OCI-LY7 (cell line): ENCODE results near the gene RNF215. TPM values are rescaled to one million over a fixed set of nuclear protein-coding genes. Genes with fewer than 3 reads are reported as not detected.
"Not testable (repeated sequence)": the region's sequence is repeated elsewhere in the genome, so short reads cannot be mapped to it uniquely, and the experiment has no call there.

Experiments used
- BruUV-seq: library from RNA; stranded (reverse); fragments of 400-500 nt; replicated peaks from 2 replicates; lab custom pipeline; 2021; lab: Mats Ljungman, UMichigan
- CTCF ChIA-PET: fragments of 300-600 bp; sonication (Branson Sonifier 250); formaldehyde crosslinking; loops from one replicate; lab custom pipeline; 2022; ENCODE audit warnings: antibody characterized with exemption; ENCODE audit not compliant: unreplicated experiment; lab: Charles Lee
- POLR2A ChIA-PET: fragments of 300-600 bp; sonication (Branson Sonifier 250); formaldehyde crosslinking; loops from one replicate; lab custom pipeline; 2022; ENCODE audit warnings: antibody characterized with exemption; lab: Charles Lee
- DNase-seq: peaks from one replicate; pipeline ENCODE4 v3.0.0-alpha.2; 2015; ENCODE audit warnings: low spot score
- H2AFZ ChIP-seq: fragments of 200-600 bp; sonication (generic), shearing (Covaris generic); 2 replicates; pipeline ENCODE4 v1.6.1; 2014; ENCODE audit warnings: mild to moderate bottlenecking, antibody characterized with exemption, low read length, moderate library complexity
- H3K27ac ChIP-seq: fragments of 200-600 bp; sonication (generic); 2 replicates; pipeline ENCODE4 v1.5.1; 2014; ENCODE audit warnings: mixed run types, low read depth, mild to moderate bottlenecking, moderate library complexity, low read length, inconsistent platforms; ENCODE audit not compliant: poor library complexity, severe bottlenecking
- H3K36me3 ChIP-seq: fragments of 200-600 bp; sonication (generic); 2 replicates; pipeline ENCODE4 v1.6.1; 2014; ENCODE audit warnings: mild to moderate bottlenecking, antibody characterized with exemption, low read length, moderate library complexity, mixed read lengths; ENCODE audit not compliant: insufficient read depth
- H3K4me1 ChIP-seq: fragments of 200-600 bp; sonication (generic); 2 replicates; pipeline ENCODE4 v1.5.1; 2014; ENCODE audit warnings: mild to moderate bottlenecking, low read length; ENCODE audit not compliant: insufficient read depth, poor library complexity, severe bottlenecking
- H3K4me2 ChIP-seq: fragments of 200-600 bp; sonication (generic); 2 replicates; pipeline ENCODE4 v1.6.1; 2014; ENCODE audit warnings: mild to moderate bottlenecking, low read length
- H3K4me3 ChIP-seq: fragments of 200-600 bp; sonication (generic); 2 replicates; pipeline ENCODE4 v1.5.1; 2014; ENCODE audit warnings: mild to moderate bottlenecking, low read depth, low read length; ENCODE audit not compliant: poor library complexity, severe bottlenecking
- H3K79me2 ChIP-seq: fragments of 200-600 bp; sonication (generic); 2 replicates; pipeline ENCODE4 v1.6.1; 2016; ENCODE audit warnings: low read depth, mild to moderate bottlenecking, low read length, moderate library complexity, mixed read lengths; ENCODE audit not compliant: insufficient read depth
- H3K9me2 ChIP-seq: fragments of 200-600 bp; sonication (generic); 2 replicates; pipeline ENCODE4 v1.6.1; 2016; ENCODE audit warnings: mild to moderate bottlenecking, low read length, mixed read lengths; ENCODE audit not compliant: insufficient read depth
- H3K9me3 ChIP-seq: fragments of 200-600 bp; sonication (generic); 2 replicates; pipeline ENCODE4 v1.6.1; 2014; ENCODE audit warnings: mild to moderate bottlenecking, mixed run types, low read length, mixed read lengths
- H4K20me1 ChIP-seq: fragments of 200-600 bp; sonication (generic); 2 replicates; pipeline ENCODE4 v1.6.1; 2014; ENCODE audit warnings: mild to moderate bottlenecking, antibody characterized with exemption, low read length, moderate library complexity, mixed read lengths; ENCODE audit not compliant: insufficient read depth
- EZH2phosphoT487 ChIP-seq: fragments of 200-600 bp; sonication (generic); IDR thresholded peaks from 2 replicates; pipeline ENCODE4 v1.6.1; 2018; ENCODE audit warnings: low read depth, borderline replicate concordance, mild to moderate bottlenecking, mixed run types, antibody characterized with exemption, low read length, moderate library complexity, mixed read lengths
- intact Hi-C: fragments of 100-400 bp; cut with micrococcal nuclease; formaldehyde crosslinking; loops from one replicate; pipeline ENCODE4 v1.10.0; 2022; ENCODE audit not compliant: unreplicated experiment
- total RNA-seq, 2 experiments: library from RNA; depleted of rRNA in 1 of 2; stranded (reverse); fragments of >200 nt in 1 of 2; shearing (Covaris generic) in 1 of 2; gene quantifications; 2 replicates each; pipeline ENCODE4 v1.2.3, GENCODE V29; 2014 to 2022
- TF ChIP-seq, protein P1 (sequence below): fragments of 200-600 bp; sonication (generic); conservative IDR thresholded peaks from 2 replicates; pipeline ENCODE4 v1.5.1; 2014; ENCODE audit warnings: mild to moderate bottlenecking, antibody characterized with exemption, low read length, moderate library complexity, mixed read lengths

RNF215 gene
- total RNA-seq, 2 experiments from 2014 or later: 8.0 to 13.8 TPM

DNA sequence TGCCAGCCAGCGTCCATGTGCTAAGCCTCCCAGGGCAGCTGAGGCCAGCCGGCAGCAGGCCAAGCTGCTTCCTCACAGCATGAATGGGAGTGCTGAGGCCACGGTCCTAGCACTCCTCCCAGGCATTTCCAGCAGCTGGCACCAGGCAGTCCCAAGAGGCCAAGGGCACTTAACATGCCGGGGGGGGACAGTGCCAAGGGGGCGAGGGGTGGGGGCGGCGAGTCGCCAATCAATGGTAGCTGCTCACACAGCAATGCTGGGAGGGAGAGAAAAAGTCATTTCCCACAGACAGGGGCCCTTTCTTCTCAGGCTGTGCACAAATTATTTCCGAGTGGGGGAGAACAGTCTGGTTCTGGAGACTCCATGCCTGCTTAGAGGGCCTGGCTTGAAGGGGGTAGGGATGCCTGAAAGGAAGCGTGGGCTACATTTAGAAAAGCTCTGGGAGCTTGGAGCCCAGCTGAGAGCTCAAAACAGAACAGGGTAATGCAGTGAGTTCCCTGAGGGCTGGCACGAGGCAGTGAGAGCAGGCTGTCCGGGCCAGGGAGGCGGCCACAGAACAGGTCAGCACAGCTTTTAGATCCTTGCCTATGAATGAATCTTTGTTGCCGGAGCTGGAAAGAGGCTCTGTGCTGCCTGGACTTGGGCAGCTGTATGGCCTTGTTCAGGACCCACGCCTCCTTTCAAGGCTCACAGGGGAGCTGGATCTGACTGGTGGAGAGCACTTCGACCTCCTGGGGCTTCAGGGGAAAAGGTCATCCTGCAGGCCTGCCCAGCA is 46.1 kb downstream of the RNF215 start:
- no peaks in the 10 kb centered on the region for H3K4me1 ChIP-seq
- no peak overlapping the region for H3K27ac ChIP-seq
- H3K4me3 ChIP-seq: no peak overlapping the region
- ChIA-PET POLR2A (interaction anchor here (0.5 kb wide), 1 partner anchor 33 kb away, joined by 3 read pairs; no protein-coding TSS in a partner anchor), CTCF (no interaction called here)
- peaks cover 98% of the 10 kb centered on the region for H3K36me3 ChIP-seq
- no TSS peak for BruUV-seq
- no peak overlapping the region for H2AFZ ChIP-seq
- no peaks in the 10 kb centered on the region for H3K9me3 ChIP-seq
- H3K79me2 ChIP-seq: no peaks in the 10 kb centered on the region
- no peak for TF ChIP-seq EZH2phosphoT487
- TF ChIP-seq, protein P1, sequence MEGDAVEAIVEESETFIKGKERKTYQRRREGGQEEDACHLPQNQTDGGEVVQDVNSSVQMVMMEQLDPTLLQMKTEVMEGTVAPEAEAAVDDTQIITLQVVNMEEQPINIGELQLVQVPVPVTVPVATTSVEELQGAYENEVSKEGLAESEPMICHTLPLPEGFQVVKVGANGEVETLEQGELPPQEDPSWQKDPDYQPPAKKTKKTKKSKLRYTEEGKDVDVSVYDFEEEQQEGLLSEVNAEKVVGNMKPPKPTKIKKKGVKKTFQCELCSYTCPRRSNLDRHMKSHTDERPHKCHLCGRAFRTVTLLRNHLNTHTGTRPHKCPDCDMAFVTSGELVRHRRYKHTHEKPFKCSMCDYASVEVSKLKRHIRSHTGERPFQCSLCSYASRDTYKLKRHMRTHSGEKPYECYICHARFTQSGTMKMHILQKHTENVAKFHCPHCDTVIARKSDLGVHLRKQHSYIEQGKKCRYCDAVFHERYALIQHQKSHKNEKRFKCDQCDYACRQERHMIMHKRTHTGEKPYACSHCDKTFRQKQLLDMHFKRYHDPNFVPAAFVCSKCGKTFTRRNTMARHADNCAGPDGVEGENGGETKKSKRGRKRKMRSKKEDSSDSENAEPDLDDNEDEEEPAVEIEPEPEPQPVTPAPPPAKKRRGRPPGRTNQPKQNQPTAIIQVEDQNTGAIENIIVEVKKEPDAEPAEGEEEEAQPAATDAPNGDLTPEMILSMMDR: no peak
- no peaks in the 10 kb centered on the region for H4K20me1 ChIP-seq
- intact Hi-C loops: no loop called here
- H3K9me2 ChIP-seq: no peaks in the 10 kb centered on the region
- no peak overlapping the region for H3K4me2 ChIP-seq
- DNase-seq: no peak

DNA sequence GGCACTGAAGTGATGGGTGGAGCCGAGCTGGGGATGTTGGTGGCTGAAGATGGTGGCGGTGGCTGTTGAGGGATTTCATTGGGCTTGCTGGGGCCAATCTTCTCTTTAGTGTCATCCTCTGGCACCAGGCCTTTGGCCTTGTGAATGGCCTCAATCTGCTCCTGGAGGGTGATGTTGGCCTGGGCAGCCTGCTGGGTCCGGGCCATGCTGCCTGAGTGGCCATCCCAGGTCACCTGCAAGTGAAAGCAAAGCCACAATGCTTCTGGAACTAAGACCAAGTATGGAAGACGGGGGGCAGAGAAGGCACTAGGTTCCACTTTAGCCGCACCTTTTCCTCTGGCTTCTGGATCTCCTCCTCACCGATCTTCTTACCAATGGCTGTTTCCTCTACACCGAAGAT is 48.4 kb downstream of the RNF215 start:
- Histone ChIP-seq H3K4me3 (no peak overlapping the region), H4K20me1 (no peaks in the 10 kb centered on the region), H3K4me2 (no peak overlapping the region), H3K27ac (no peak overlapping the region), H3K36me3 (peaks cover 98% of the 10 kb centered on the region), H3K9me3 (no peaks in the 10 kb centered on the region), H3K9me2 (no peaks in the 10 kb centered on the region), H3K4me1 (no peaks in the 10 kb centered on the region), H3K79me2 (no peaks in the 10 kb centered on the region), H2AFZ (no peak overlapping the region)
- no TSS peak for BruUV-seq
- intact Hi-C loops: no loop called here
- ChIA-PET CTCF (no interaction called here), POLR2A (interaction anchor here (0.6 kb wide), 1 partner anchor 16 kb away, joined by 3 read pairs; no protein-coding TSS in a partner anchor)
- TF ChIP-seq, protein P1: no peak
- no peak for TF ChIP-seq EZH2phosphoT487
- no peak for DNase-seq

DNA sequence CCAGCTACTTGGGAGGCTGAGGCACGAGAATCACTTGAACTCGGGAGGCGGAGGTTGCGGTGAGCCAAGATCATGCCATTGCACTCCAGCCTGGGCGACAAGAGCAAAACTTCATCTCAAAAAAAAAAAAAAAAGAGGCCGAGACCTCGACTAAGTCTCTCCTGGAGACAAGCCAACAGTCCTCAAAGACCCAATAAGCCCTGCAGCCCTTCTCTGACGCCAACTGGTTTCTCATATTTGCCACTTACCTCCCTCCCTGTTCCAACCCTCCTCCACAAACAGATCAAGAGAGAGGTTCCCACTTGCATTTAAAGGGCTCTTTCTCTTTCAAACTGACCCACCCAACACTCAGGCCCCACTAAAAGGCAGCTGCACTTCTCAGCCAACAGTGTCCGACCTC is 48.9 kb downstream of the RNF215 start:
- H3K4me3 ChIP-seq, CTCF ChIA-PET, BruUV-seq, H2AFZ ChIP-seq, H3K27ac ChIP-seq, DNase-seq, intact Hi-C loops, H3K9me3 ChIP-seq, H3K79me2 ChIP-seq, POLR2A ChIA-PET, H3K4me2 ChIP-seq, H3K9me2 ChIP-seq, H3K4me1 ChIP-seq, H4K20me1 ChIP-seq: not testable (repeated sequence)
- H3K36me3 ChIP-seq: peaks cover 98% of the 10 kb centered on the region
